GM18861 (cell line): Measurements from ENCODE around the gene AFAP1.
A peak's percentile ranks its signal among the peaks of the same experiment; 100 is the strongest.

Experiments used
- ATAC-seq: cut with Tn5 transposase; IDR thresholded peaks from one replicate; pipeline ENCODE4 v1.9.1; 2021; ENCODE audit not compliant: unreplicated experiment

AFAP1 gene

DNA sequence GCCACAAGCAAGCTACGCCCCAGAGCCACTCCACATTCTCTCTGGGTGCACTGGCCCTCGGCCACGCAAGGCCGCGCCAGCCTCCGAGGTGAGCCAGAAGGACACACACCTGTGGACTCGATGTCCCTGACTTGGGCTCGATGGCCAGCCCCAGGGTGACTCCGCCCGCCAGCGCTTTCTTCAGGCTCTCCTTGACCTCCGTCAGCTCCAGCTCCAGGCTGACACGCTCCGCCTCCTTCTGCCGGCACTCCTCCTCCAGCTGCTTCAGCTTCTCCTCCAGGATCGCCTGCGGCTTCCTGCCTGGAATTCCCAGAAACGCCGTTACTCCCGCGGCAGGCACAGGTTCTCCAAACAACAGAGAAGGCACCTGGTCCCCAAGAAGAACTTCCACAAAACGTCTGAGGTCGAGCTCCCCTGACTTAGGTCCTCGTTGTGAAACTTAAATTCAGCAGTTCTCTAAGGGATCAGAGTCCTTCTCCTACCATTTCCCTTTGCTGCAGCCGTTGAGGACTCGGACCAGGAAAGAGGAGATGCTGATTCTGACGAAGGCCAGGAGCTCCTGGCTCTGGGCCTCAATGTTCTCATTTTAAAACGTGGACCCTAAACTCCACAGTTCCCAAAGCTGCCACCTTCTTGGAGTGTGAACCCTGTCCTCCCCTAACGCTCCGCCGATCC is 166.8 kb downstream of the AFAP1 start:
- ATAC-seq: no peak

GRCh38 chr4:7771541-7772507 is 167.8 kb downstream of the AFAP1 start:
- ATAC-seq: peak; percentile 90

- no peak for ATAC-seq
Measured at GRCh38 chr4:7771056-7771455, 168.6 kb downstream of the AFAP1 start.

GRCh38 chr4:7770224-7771050 is 169.2 kb downstream of the AFAP1 start:
- ATAC-seq: no peak

DNA sequence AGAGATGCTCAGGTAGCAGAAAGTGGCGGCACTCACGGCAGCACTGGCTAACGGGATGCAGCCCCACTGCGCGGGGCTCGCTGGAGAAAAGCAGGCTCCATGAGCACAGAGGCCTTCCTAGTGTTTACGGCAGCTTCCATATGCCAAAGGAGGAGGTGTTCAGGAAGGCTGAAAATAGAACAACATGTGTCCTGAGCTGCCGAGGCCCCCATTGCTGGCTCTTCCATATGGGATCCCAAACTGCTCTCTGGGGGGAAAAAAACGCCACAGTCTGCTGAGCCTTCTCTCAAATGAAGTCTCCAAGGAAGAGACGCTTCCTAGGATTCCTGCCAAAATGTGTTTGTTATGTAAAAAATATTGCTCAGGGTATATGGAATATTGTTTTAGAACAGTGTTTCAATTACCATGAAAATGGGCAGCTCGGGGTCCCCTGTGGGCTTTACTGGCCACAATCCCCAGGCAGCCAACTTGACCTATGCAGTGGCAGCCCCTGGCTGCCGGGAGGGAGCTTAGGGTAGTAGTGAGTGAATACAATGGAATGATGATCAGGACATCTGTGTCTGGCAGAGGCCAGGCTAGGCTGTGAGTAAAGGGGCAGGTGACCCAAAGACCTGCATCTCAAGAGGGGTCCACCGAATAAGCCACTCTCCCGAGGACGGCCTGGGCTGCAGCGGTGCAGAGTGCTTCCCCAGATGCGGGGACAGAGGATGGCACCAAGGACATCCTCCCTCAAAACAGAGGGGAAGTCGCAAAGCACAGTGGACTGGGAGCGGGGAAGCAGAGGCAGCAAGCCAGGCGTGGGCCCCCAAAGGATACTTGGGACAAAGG is 170.1 kb downstream of the AFAP1 start:
- no peak for ATAC-seq

DNA sequence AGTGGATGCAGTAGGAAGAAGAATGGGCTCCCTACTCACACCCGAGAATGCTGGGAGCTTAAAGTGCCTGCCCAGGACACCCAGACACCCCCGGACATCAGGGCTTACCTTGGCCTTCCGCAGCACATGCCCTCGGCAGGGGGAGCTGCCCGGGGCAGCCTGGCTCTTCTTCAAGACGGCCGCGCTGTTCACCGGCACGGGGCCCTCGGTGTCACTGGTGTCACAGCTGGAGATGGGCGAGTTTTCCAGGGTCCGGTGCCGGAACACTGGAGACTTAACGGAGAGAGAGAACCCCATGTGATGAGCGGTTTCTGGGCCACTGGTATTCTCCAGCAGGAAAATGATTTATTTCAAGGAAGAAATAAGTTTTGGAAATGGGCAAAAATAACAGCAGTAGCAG is 170.9 kb downstream of the AFAP1 start:
- no peak for ATAC-seq

GRCh38 chr4:7767966-7768365 is 171.7 kb downstream of the AFAP1 start:
- ATAC-seq: no peak

DNA sequence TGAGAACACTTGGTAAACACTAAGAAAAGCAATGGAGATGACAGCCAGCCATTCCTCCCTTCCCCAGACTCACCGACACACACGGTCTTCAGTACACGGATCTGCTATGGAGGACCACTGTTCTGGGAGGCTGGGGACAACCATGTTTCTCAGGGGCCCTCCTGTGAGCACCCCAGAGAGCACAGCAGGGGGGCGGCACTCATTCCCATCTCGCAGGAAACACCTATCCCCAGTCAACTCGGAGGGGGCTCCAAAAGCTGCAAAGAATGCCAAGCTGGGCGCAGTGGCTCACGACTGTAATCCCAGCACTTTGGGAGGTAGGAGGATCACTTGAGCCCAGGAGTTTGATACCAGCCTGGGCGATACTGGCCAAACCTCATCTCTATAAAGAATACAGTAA is 172.1 kb downstream of the AFAP1 start:
- no peak for ATAC-seq

DNA sequence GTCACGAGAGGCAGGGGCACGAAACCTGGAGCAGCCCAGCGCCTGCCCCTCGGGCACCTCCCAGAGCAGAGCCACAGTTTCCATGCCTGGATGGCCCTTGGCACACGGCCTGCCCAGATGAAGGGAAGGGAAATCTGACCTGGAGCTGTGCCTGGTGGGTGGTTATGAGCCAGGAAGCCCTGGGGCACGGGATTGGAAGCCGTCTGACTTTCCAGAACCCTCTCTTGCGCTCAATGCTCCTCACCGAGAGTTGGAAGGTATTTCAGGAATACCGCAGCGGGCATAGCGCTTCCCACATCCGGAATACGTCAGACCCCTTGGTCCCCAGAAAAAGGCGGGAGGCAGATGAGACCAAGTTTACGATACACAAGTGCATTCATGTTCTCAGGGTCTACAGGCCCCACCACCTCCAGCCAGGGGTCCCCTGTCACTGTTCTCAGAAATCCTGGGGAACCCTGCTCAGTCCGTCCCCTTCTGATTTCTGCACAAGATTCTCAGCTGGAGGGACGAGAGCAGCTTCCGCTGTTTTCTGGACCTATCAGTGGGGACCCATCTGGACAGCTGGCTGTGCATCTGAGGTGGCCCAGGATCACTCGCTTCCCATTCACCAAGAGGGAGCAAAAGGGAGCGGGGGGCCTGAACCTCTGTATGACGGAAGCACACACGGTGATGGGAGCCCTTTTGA is 172.9 kb downstream of the AFAP1 start:
- no peak for ATAC-seq

DNA sequence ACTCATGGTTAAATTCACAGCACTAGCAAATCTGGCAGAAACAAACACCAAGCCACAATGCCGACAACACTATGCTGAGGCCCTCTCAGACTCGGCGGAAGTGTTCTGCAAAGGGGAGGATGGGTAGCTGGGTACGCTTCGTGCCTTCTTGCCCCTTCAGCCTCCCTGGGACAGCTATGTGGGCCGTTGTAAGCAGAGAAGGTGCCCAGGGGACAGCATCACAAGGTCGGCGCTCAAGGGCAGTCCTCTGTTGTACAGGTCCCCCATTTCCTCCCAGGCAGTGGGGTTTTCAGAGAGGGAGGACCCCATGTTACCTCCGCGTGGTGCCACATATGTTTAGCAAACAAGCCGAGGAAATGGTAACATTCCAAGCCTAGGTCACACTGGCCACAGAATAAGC is 173.6 kb downstream of the AFAP1 start:
- no peak for ATAC-seq

GRCh38 chr4:7765666-7766065 is 174.0 kb downstream of the AFAP1 start:
- ATAC-seq: no peak

DNA sequence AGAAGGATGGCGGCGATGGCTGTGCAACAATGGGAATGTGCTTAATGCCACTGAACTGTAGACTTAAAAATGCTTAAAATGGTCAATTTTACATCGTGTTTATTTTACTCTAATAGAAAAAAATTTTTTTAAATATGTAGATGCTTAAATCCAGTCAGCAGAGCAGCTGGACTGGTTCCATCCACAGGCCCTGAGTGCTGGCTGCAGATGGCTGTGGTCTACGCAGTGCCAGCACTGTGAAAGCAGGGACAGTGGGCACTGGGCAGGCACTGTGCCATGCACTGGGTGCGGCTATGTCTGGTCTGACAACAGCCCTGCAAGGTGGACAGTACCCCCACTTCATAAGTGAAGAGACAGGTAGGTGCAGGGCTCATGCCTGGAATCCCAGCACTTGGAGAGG is 175.2 kb downstream of the AFAP1 start:
- ATAC-seq: no peak

- no peak for ATAC-seq
Measured at GRCh38 chr4:7763788-7764187, 175.9 kb downstream of the AFAP1 start.

DNA sequence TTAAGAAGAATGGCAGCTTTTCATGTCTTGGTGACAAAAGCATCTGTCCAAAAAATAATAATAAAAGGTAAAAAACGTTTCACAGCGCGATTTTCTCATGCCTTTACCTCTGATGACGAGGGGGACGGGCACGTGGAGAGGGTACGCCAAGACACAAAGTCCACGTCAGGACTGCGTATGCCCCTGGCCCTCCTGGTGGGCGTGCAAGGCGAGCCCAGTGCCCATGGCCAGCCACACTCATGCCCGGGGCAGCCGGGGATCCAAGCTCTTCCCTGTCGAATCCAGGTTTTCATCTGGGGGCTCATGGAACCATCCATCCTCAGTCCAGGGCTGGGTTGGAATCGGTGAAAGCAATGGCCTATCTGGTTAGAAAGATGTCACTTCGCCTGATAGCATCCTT is 176.6 kb downstream of the AFAP1 start:
- ATAC-seq: no peak

DNA sequence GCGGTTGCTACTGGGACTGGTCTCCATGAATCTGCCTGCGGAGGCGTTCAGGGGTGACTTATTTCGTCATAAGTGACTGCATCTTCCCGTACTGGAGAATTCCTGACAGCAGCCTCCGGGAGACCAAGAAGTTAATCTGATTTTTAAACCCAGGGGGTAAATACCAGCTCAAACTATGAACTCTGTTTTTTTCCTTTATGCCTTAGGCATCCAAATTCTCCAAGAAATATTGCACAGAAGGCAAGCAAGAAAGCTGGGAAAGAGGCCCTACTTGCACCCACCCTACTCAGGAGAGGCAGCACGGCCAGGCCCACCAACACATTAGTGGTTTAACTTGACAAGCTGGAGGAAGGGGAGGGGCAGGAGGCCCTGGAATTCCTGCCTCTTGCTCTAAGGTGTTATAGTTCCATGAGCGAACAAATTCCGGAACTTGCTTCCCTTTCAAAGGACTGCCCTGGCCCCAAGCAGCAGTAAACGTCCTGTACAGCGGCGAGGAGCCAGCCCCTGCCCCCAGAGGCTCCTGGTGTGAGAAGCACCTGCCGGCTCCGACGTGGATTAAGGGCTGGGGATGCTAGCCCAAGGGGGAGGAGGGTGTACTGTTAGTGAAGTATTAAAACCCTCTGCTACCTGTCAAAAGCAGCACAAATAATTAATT is 177.2 kb downstream of the AFAP1 start:
- ATAC-seq: no peak

DNA sequence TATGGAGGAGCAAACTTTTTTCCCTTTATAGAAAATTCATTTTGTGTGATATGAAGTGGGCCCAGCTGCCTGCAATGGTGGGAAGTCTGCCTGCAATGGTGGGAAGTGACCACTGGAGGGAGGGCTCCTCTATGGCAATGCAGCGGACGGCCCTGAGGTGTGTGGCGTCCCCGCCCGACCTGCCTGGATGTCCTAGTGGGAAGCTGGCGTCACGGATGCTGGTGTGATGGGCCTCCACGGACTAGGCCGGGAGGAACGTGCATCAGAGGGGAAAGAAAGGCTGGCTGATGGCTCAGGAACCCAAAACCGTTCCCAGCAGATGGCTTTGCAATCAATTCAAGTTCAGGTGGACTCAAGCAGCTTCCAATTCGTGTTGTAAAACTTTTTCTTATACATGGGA is 177.9 kb downstream of the AFAP1 start:
- ATAC-seq: no peak

DNA sequence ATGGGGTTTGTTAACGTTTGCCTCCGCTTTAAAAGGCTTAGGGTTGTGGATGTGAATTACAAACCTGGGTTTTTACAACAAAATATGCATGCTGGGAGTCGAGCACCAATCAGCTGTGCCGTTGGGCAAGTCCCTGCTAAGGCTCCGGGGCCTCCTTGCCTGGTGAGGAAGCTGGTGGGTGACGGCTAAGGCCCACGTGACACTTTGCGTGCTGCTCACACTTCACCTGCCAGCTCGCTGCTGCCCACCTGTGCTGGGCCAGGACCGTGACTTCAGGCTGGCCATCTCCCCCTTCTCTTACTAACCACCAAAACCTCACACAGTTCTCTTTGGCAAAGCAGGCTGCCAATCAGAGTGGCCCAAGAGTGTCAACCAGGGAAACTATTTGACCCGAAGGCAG is 178.3 kb downstream of the AFAP1 start:
- no peak for ATAC-seq

- ATAC-seq: no peak
Measured at GRCh38 chr4:7760706-7761105, 179.0 kb downstream of the AFAP1 start.

GRCh38 chr4:7760228-7760627 is 179.4 kb downstream of the AFAP1 start:
- no peak for ATAC-seq

GRCh38 chr4:7759635-7760034 is 180.0 kb downstream of the AFAP1 start:
- ATAC-seq: no peak
